IMR-90 (cell line): Measurements from ENCODE around the gene AOPEP. TPM values are rescaled to one million over a fixed set of nuclear protein-coding genes. Genes with fewer than 3 reads are reported as not detected.

Experiments
- ATAC-seq: fragments of 200-7000 bp; cut with Tn5 transposase; 2 replicates; pipeline ENCODE4 v1.9.1; 2020; ENCODE audit warnings: low read depth, mild to moderate bottlenecking, moderate library complexity
- BruUV-seq: library from RNA; stranded (reverse); fragments of 400-500 nt; replicated peaks from 2 replicates; lab custom pipeline; 2021; lab: Mats Ljungman, UMichigan
- CTCF ChIA-PET: fragments of 300-600 bp; formaldehyde crosslinking; extraction: SDS; loops from one replicate; lab custom pipeline; 2021; ENCODE audit warnings: antibody characterized with exemption; lab: Yijun Ruan, JAX
- POLR2A ChIA-PET: fragments of 300-600 bp; sonication (Branson Sonifier 250); formaldehyde crosslinking; loops from one replicate; lab custom pipeline; 2022; ENCODE audit warnings: antibody characterized with exemption; ENCODE audit not compliant: unreplicated experiment; lab: Charles Lee
- DNase-seq: peaks from one replicate; pipeline ENCODE4 v3.0.0; 2013
- H2AFZ ChIP-seq: replicated peaks from 2 replicates; pipeline ENCODE3; 2013; ENCODE audit warnings: low read length, mild to moderate bottlenecking; ENCODE audit not compliant: poor library complexity
- H2AK5ac ChIP-seq: 2 replicates; pipeline ENCODE4 v1.6.1; 2013; ENCODE audit warnings: low read depth, low read length, inconsistent platforms
- H2AK9ac ChIP-seq: replicated peaks from 2 replicates; pipeline ENCODE3; 2013; ENCODE audit warnings: mild to moderate bottlenecking, low read depth, low read length, moderate library complexity; ENCODE audit not compliant: poor library complexity
- H2BK120ac ChIP-seq: 2 replicates; pipeline ENCODE4 v1.6.1; 2013; ENCODE audit warnings: low read depth, low read length, inconsistent platforms
- H2BK15ac ChIP-seq: 3 replicates; pipeline ENCODE4 v1.6.1; 2013; ENCODE audit warnings: low read depth, low read length, inconsistent platforms
- H2BK20ac ChIP-seq: 2 replicates; pipeline ENCODE4 v1.6.1; 2013; ENCODE audit warnings: low read depth, mild to moderate bottlenecking, inconsistent platforms, low read length, moderate library complexity
- H2BK5ac ChIP-seq: 2 replicates; pipeline ENCODE4 v1.6.1; 2013; ENCODE audit warnings: mild to moderate bottlenecking, low read depth, low read length, inconsistent platforms; ENCODE audit not compliant: poor library complexity, severe bottlenecking
- H3K14ac ChIP-seq: replicated peaks from 2 replicates; pipeline ENCODE4 v1.6.1; 2013; ENCODE audit warnings: low read depth, low read length, inconsistent platforms
- H3K18ac ChIP-seq: 2 replicates; pipeline ENCODE4 v1.6.1; 2013; ENCODE audit warnings: low read depth, low read length, control low read depth
- H3K23ac ChIP-seq: 2 replicates; pipeline ENCODE4 v1.6.1; 2013; ENCODE audit warnings: low read depth, low read length, inconsistent platforms
- H3K27ac ChIP-seq: 2 replicates; pipeline ENCODE4 v1.5.1; 2013; ENCODE audit warnings: mild to moderate bottlenecking, control low read depth, low read length; ENCODE audit not compliant: insufficient read depth
- H3K27me3 ChIP-seq: 2 replicates; pipeline ENCODE4 v1.6.1; 2013; ENCODE audit warnings: low read length; ENCODE audit not compliant: control insufficient read depth, insufficient read depth
- H3K36me3 ChIP-seq: 2 replicates; pipeline ENCODE4 v1.6.1; 2013; ENCODE audit warnings: low read length, mixed read lengths; ENCODE audit not compliant: control insufficient read depth, insufficient read depth
- H3K4ac ChIP-seq: 2 replicates; pipeline ENCODE4 v1.6.1; 2013; ENCODE audit warnings: low read depth, low read length, inconsistent platforms
- H3K4me1 ChIP-seq: 2 replicates; pipeline ENCODE4 v1.6.1; 2013; ENCODE audit warnings: low read length, mixed read lengths; ENCODE audit not compliant: control insufficient read depth, insufficient read depth
- H3K4me2 ChIP-seq: 2 replicates; pipeline ENCODE4 v1.6.1; 2013; ENCODE audit warnings: low read depth, mild to moderate bottlenecking, control low read depth, low read length, moderate library complexity
- H3K4me3 ChIP-seq: 2 replicates; pipeline ENCODE4 v1.5.1; 2013; ENCODE audit warnings: low read depth, mild to moderate bottlenecking, control low read depth, low read length, moderate library complexity; ENCODE audit not compliant: insufficient read depth
- H3K56ac ChIP-seq: 2 replicates; pipeline ENCODE4 v1.6.1; 2013; ENCODE audit warnings: low read length, inconsistent platforms; ENCODE audit not compliant: insufficient read depth; ENCODE audit errors: extremely low read depth
- H3K79me1 ChIP-seq, 2 experiments: 2 replicates each; pipeline ENCODE4 v1.6.1; 2013; ENCODE audit warnings: low read length in 2 of 2, inconsistent platforms in 1 of 2, low read depth in 1 of 2
- H3K9ac ChIP-seq: 2 replicates; pipeline ENCODE4 v1.6.1; 2013; ENCODE audit warnings: low read depth, low read length, control low read depth
- H3K9me1 ChIP-seq: 2 replicates; pipeline ENCODE4 v1.6.1; 2013; ENCODE audit warnings: low read length, inconsistent platforms; ENCODE audit not compliant: insufficient read depth
- H3K9me3 ChIP-seq: 2 replicates; pipeline ENCODE4 v1.6.1; 2013; ENCODE audit warnings: low read length; ENCODE audit not compliant: control insufficient read depth, insufficient read depth
- H4K20me1 ChIP-seq: 2 replicates; pipeline ENCODE4 v1.6.1; 2013; ENCODE audit warnings: low read length, inconsistent platforms; ENCODE audit not compliant: insufficient read depth
- H4K5ac ChIP-seq: 2 replicates; pipeline ENCODE4 v1.6.1; 2013; ENCODE audit warnings: mild to moderate bottlenecking, low read depth, low read length, control low read depth
- H4K8ac ChIP-seq, 2 experiments: 2 replicates each; pipeline ENCODE4 v1.6.1; 2013; ENCODE audit warnings: low read depth in 2 of 2, low read length in 2 of 2, control low read depth in 1 of 2, inconsistent platforms in 1 of 2
- H4K91ac ChIP-seq: 2 replicates; pipeline ENCODE4 v1.6.1; 2013; ENCODE audit warnings: low read depth, low read length, inconsistent platforms; ENCODE audit not compliant: insufficient read depth
- BHLHE40 ChIP-seq: fragments of 150-350 bp; IDR thresholded peaks from 2 replicates; pipeline ENCODE4 v1.6.1; 2016; ENCODE audit warnings: mild to moderate bottlenecking, low read depth, low read length
- CEBPB ChIP-seq: IDR thresholded peaks from 2 replicates; pipeline ENCODE4 v1.6.1; 2012; ENCODE audit warnings: low read depth, low read length, improper control_type of control experiment
- CHD1 ChIP-seq: IDR thresholded peaks from 2 replicates; pipeline ENCODE4 v1.6.1; 2012; ENCODE audit warnings: low read depth, low read length, improper control_type of control experiment
- FOS ChIP-seq: fragments of 150-350 bp; IDR thresholded peaks from 2 replicates; pipeline ENCODE4 v1.6.1; 2016; ENCODE audit warnings: low read depth, low read length
- MAFK ChIP-seq: IDR thresholded peaks from 2 replicates; pipeline ENCODE4 v1.6.1; 2012; ENCODE audit warnings: low read depth, low read length, improper control_type of control experiment
- MAZ ChIP-seq: IDR thresholded peaks from 2 replicates; pipeline ENCODE4 v1.6.1; 2012; ENCODE audit warnings: low read depth, mild to moderate bottlenecking, low read length, improper control_type of control experiment, moderate library complexity, borderline replicate concordance
- MXI1 ChIP-seq: IDR thresholded peaks from 2 replicates; pipeline ENCODE4 v1.6.1; 2012; ENCODE audit warnings: low read depth, mild to moderate bottlenecking, low read length, moderate library complexity, borderline replicate concordance
- NFE2L2 ChIP-seq: fragments of 150-350 bp; IDR thresholded peaks from 2 replicates; pipeline ENCODE4 v1.6.1; 2016; ENCODE audit warnings: low read depth, mild to moderate bottlenecking, low read length
- POLR2A ChIP-seq: IDR thresholded peaks from 2 replicates; pipeline ENCODE4 v1.6.1; 2012; ENCODE audit warnings: mild to moderate bottlenecking, low read depth, low read length
- RFX5 ChIP-seq: IDR thresholded peaks from 2 replicates; pipeline ENCODE4 v1.8.0; 2012; ENCODE audit warnings: low read depth, mild to moderate bottlenecking, low read length, moderate library complexity
- SMC3 ChIP-seq: fragments of 150-350 bp; IDR thresholded peaks from 2 replicates; pipeline ENCODE4 v1.6.1; 2016; ENCODE audit warnings: low read depth, mild to moderate bottlenecking, antibody characterized with exemption, low read length, moderate library complexity
- WGBS, 2 experiments: methylation state at CpG; one replicate each; pipeline versions ENCODE4 v1.1.5 to v1.1.7; 2013; ENCODE audit warnings: missing lambda C conversion rate in 2 of 2; ENCODE audit not compliant: insufficient read length in 1 of 2; ENCODE audit errors: extremely low coverage in 2 of 2; 5-methylcytosine and 5-hydroxymethylcytosine counted together
- dilution Hi-C: fragments of 300-500 bp; cut with HindIII; formaldehyde crosslinking; loops from one replicate; pipeline ENCODE4 v1.14.3; 2018; ENCODE audit warnings: low sequenced_read_pairs; ENCODE audit not compliant: unreplicated experiment
- in situ Hi-C: fragments of 300-500 bp; cut with MboI; formaldehyde crosslinking; loops from 3 replicates; pipeline ENCODE4 v1.14.3; 2019; ENCODE audit warnings: low sequenced_read_pairs, inconsistent platforms, mixed read lengths
- intact Hi-C: fragments of 100-400 bp; cut with micrococcal nuclease; formaldehyde crosslinking; loops from 2 replicates; pipeline ENCODE4 v1.10.0; 2022
- polyA plus RNA-seq, 3 experiments: library from polyadenylated mRNA; depleted of rRNA; stranded (reverse); fragments of >200 nt; gene quantifications; 2 replicates each; pipeline ENCODE4 v1.2.3, GENCODE V29; 2012; ENCODE audit warnings: low replicate concordance in 1 of 3
- total RNA-seq: library from RNA; depleted of rRNA; stranded (reverse); fragments of >200 nt; gene quantifications from 2 replicates; pipeline ENCODE4 v1.2.3, GENCODE V29; 2012

AOPEP gene
- total and polyA plus RNA-seq, 2 of the 4 experiments (the other 2 are of a cell fraction): 34.9 to 38.7 TPM

GRCh38 chr9:94867281-94867841, 140.9 kb downstream of the AOPEP start (continued):
- no peak for TF ChIP-seq MXI1

- peak overlapping the region; percentile 66 for H3K4me2 ChIP-seq
- in situ Hi-C loops (no loop called here), intact Hi-C loops (loop anchor here (2.0 to 5.0 kb wide), 3 partner anchors 34 to 139 kb away; no protein-coding TSS in a partner anchor), dilution Hi-C loops (no loop called here)
- no peak overlapping the region for H2AFZ ChIP-seq
- no peak overlapping the region for H3K4me3 ChIP-seq
- no peaks in the 10 kb centered on the region for H3K9me3 ChIP-seq
- H2BK5ac ChIP-seq: peak overlapping the region; percentile 96
- no peaks in the 10 kb centered on the region for H3K27me3 ChIP-seq
- no peak overlapping the region for H3K9ac ChIP-seq
- peak overlapping the region; percentile 92 for H3K4ac ChIP-seq
- peak overlapping the region; percentile 89 for H2BK120ac ChIP-seq
- peaks cover 17% of the 10 kb centered on the region for H3K4me1 ChIP-seq
- no TSS peak for BruUV-seq
- peak overlapping the region; percentile 49 for H3K27ac ChIP-seq
- peak overlapping the region; percentile 87 for H4K91ac ChIP-seq
- peak overlapping the region; percentile 93 for H3K56ac ChIP-seq
- POLR2A ChIA-PET: interaction anchor here (0.6 to 1.0 kb wide), 3 partner anchors 18 to 36 kb away, joined by 3 to 5 read pairs (median 4); no protein-coding TSS in a partner anchor
- peaks cover 13 to 29% of the 10 kb centered on the region in 2 experiments for H3K79me1 ChIP-seq
- DNase-seq (peak; percentile 98), ATAC-seq (peak; percentile 77)
- H3K23ac ChIP-seq: peak overlapping the region; percentile 55
- TF ChIP-seq FOS (peak; percentile 81), MAFK (peak; percentile 67), NFE2L2 (peak; percentile 25; the same call in 1 of the 2 replicates), POLR2A (peak; percentile 36; the same call in 1 of the 2 replicates), MXI1 (peak; percentile 65; the same call in 1 of the 2 replicates), CHD1 (no peak), CEBPB (peak; percentile 19; the same call in 1 of the 2 replicates), MAZ (no peak), SMC3 (peak; percentile 29), BHLHE40 (peak; percentile 61), RFX5 (no peak)
- CTCF ChIA-PET: interaction anchor here (1.6 kb wide), 1 partner anchor 85 kb away, joined by 4 read pairs; no protein-coding TSS in a partner anchor
- peak overlapping the region; percentile 95 for H2BK20ac ChIP-seq
- peak overlapping the region; percentile 72 for H2BK15ac ChIP-seq
- H4K5ac ChIP-seq: peak overlapping the region; percentile 86; the same call in 1 of the 2 replicates
- H3K14ac ChIP-seq: peak overlapping the region; percentile 83
- peak overlapping the region; percentile 14 for H2AK9ac ChIP-seq
- peak overlapping the region; percentile 84; the same call in 1 of the 2 replicates for H3K18ac ChIP-seq
- H3K36me3 ChIP-seq: no peaks in the 10 kb centered on the region
- H3K9me1 ChIP-seq: peaks cover 9% of the 10 kb centered on the region
- H4K20me1 ChIP-seq: no peaks in the 10 kb centered on the region
- WGBS, 2 experiments: no CpG with 5 or more reads among the region's 4 CpGs
- peak overlapping the region; percentile 87 for H2AK5ac ChIP-seq
- peak overlapping the region; percentile 50 to 90 for H4K8ac ChIP-seq
Measured at GRCh38 chr9:94867842-94868312, 141.4 kb downstream of the AOPEP start.
